Measurements from ENCODE around the gene TAF3. TPM values are rescaled to one million over a fixed set of nuclear protein-coding genes. Genes with fewer than 3 reads are reported as not detected.

Gene TAF3
- total RNA-seq, 1 experiment from 2014 or later: 5.5 TPM

DNA sequence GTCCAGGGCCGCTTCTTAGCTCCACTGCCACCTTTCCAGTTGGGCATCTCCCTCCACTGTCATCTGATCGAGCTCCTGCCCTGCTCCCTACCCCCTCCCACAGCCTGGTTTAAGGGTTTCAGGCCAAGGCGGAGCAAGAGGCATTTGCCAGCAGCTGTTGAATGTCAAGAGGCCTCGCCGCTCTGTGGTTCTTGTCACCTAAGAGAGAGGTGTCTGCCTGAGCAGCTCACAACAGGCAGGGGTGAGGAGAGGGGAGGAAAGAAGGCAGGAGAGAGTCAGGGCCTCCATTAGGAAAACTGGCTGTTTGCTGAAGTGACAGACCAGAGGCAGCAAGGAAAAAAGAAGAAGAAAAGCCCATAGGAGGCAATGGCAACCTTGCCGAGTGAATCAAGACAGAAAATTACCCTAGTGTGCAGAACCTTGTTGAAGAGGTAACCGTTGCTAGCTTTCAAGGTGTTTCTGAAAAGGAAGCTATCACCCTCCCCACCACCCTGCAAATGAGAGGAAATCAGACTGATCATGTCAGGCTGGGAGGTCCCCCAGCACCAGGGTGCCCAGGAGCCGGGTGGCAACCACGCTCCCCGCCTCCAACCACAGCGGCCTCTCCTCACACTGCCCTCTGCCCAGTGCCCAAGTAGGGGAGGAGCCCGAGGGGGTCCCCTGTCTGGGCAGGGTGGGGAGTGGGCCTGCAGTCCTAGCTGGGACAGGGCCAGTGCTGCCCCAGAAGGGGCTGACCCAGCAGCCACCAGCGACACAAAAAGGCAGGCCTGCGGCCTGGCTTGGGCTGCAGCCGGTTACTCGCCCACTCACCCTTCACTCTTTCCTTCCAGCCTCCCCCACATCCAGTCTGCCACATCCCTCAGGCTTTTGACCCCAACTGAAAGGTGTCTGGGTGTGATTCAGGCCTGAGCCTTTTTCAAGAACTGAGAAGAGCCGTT is 243.2 kb downstream of the TAF3 start:
- no TSS peak for BruUV-seq (replicated peaks)
- ATAC-seq (no peak), DNase-seq (ENCODE audit: low read depth, low spot score) (no peak)
- no peaks in the 10 kb centered on the region for H3K4me1 ChIP-seq (ENCODE audit: control insufficient read depth, insufficient read depth, low read length)
- TF ChIP-seq POLR2AphosphoS5 (IDR thresholded peaks at IDR 0.05; ENCODE audit: low read depth, low read length) (no peak), TCF7L2 (IDR thresholded peaks at IDR 0.05; ENCODE audit: low read depth, low read length) (no peak), SIN3A (IDR thresholded peaks at IDR 0.05; ENCODE audit: borderline replicate concordance, insufficient read depth, low read depth, low read length) (no peak)
- TF ChIP-seq, protein P1, sequence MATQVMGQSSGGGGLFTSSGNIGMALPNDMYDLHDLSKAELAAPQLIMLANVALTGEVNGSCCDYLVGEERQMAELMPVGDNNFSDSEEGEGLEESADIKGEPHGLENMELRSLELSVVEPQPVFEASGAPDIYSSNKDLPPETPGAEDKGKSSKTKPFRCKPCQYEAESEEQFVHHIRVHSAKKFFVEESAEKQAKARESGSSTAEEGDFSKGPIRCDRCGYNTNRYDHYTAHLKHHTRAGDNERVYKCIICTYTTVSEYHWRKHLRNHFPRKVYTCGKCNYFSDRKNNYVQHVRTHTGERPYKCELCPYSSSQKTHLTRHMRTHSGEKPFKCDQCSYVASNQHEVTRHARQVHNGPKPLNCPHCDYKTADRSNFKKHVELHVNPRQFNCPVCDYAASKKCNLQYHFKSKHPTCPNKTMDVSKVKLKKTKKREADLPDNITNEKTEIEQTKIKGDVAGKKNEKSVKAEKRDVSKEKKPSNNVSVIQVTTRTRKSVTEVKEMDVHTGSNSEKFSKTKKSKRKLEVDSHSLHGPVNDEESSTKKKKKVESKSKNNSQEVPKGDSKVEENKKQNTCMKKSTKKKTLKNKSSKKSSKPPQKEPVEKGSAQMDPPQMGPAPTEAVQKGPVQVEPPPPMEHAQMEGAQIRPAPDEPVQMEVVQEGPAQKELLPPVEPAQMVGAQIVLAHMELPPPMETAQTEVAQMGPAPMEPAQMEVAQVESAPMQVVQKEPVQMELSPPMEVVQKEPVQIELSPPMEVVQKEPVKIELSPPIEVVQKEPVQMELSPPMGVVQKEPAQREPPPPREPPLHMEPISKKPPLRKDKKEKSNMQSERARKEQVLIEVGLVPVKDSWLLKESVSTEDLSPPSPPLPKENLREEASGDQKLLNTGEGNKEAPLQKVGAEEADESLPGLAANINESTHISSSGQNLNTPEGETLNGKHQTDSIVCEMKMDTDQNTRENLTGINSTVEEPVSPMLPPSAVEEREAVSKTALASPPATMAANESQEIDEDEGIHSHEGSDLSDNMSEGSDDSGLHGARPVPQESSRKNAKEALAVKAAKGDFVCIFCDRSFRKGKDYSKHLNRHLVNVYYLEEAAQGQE (IDR thresholded peaks at IDR 0.05; ENCODE audit: insufficient read depth in 1 of 2, low read depth in 2 of 2, low read length in 1 of 2): no peak
- TF ChIP-seq, protein P2, sequence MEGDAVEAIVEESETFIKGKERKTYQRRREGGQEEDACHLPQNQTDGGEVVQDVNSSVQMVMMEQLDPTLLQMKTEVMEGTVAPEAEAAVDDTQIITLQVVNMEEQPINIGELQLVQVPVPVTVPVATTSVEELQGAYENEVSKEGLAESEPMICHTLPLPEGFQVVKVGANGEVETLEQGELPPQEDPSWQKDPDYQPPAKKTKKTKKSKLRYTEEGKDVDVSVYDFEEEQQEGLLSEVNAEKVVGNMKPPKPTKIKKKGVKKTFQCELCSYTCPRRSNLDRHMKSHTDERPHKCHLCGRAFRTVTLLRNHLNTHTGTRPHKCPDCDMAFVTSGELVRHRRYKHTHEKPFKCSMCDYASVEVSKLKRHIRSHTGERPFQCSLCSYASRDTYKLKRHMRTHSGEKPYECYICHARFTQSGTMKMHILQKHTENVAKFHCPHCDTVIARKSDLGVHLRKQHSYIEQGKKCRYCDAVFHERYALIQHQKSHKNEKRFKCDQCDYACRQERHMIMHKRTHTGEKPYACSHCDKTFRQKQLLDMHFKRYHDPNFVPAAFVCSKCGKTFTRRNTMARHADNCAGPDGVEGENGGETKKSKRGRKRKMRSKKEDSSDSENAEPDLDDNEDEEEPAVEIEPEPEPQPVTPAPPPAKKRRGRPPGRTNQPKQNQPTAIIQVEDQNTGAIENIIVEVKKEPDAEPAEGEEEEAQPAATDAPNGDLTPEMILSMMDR (IDR thresholded peaks at IDR 0.05): no peak
- no peaks in the 10 kb centered on the region for H3K9me3 ChIP-seq (ENCODE audit: control insufficient read depth, insufficient read depth, low read depth, low read length)
- CTCF ChIA-PET: no interaction called here
- H3K27ac ChIP-seq (ENCODE audit: low read length): no peak overlapping the region
- POLR2A ChIA-PET: no interaction called here
- no peaks in the 10 kb centered on the region for H3K27me3 ChIP-seq (ENCODE audit: control insufficient read depth, insufficient read depth, low read length)
- intact Hi-C loops (cut with micrococcal nuclease; ENCODE audit: unreplicated experiment): no loop called here
- H3K4me3 ChIP-seq (ENCODE audit: low read depth in 2 of 2, low read length in 2 of 2): no peak overlapping the region; a peak in 1 of 4 replicates
- in situ Hi-C loops (cut with HindIII; ENCODE audit: low pct_unique_long_range_greater_than_20kb, low sequenced_read_pairs): no loop called here
- no peaks in the 10 kb centered on the region; the same call in 1 of the 2 replicates for H3K36me3 ChIP-seq (ENCODE audit: control insufficient read depth, insufficient read depth, low read length)

DNA sequence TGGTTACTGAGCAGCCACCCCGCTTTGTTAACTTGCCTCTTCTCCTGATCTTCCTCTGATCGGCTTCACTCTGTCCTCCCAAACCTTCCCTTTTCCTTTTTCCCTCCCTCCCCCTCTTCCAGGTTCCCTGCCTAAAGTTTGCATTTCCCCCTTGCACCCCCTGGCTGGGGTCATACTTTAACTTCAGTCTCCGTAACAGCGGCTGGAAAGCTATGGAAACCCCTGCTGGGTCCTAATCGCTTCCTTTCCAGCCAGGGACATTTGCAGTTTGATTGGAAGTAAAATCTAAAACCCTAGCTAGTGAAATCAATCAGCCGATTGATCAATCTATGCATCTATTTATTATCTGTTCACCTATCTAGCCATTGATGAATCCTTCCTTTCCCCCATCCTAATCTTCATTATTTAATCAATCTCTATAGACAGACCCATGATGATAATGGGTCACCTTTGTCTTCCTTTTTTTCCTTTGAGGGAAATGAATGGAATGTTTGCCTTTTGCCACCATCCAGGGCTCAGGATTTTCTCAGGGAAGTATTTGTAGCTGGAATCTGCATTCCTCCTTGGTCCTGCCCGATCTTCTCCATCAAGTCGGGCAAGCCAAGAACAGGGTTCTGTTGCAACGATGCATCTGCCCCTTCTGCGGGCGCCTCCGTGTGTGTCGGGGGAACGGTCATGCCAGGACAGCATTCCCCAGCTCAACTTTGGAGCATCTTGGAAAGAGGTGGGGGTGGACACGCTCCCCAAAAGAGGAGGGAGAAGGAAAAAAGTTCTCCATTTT is 245.0 kb downstream of the TAF3 start:
- H3K27me3 ChIP-seq (ENCODE audit: control insufficient read depth, insufficient read depth, low read length): no peaks in the 10 kb centered on the region
- DNase-seq (ENCODE audit: low read depth, low spot score) (no peak), ATAC-seq (no peak)
- no peak overlapping the region for H3K4me3 ChIP-seq (ENCODE audit: low read depth in 2 of 2, low read length in 2 of 2)
- in situ Hi-C loops (cut with HindIII; ENCODE audit: low pct_unique_long_range_greater_than_20kb, low sequenced_read_pairs) (no loop called here), intact Hi-C loops (cut with micrococcal nuclease; ENCODE audit: unreplicated experiment) (no loop called here)
- no peaks in the 10 kb centered on the region for H3K9me3 ChIP-seq (ENCODE audit: control insufficient read depth, insufficient read depth, low read depth, low read length)
- ChIA-PET POLR2A (no interaction called here), CTCF (no interaction called here)
- H3K4me1 ChIP-seq (ENCODE audit: control insufficient read depth, insufficient read depth, low read length): no peaks in the 10 kb centered on the region
- H3K36me3 ChIP-seq (ENCODE audit: control insufficient read depth, insufficient read depth, low read length): no peaks in the 10 kb centered on the region; the same call in 1 of the 2 replicates
- BruUV-seq (replicated peaks): no TSS peak
- TF ChIP-seq TCF7L2 (IDR thresholded peaks at IDR 0.05; ENCODE audit: low read depth, low read length): no peak
- TF ChIP-seq POLR2AphosphoS5 (IDR thresholded peaks at IDR 0.05; ENCODE audit: low read depth, low read length): no peak
- TF ChIP-seq SIN3A (IDR thresholded peaks at IDR 0.05; ENCODE audit: borderline replicate concordance, insufficient read depth, low read depth, low read length): no peak
- TF ChIP-seq, protein P2 (IDR thresholded peaks at IDR 0.05): no peak
- TF ChIP-seq, protein P1 (IDR thresholded peaks at IDR 0.05; ENCODE audit: insufficient read depth in 1 of 2, low read depth in 2 of 2, low read length in 1 of 2): no peak
- H3K27ac ChIP-seq (ENCODE audit: low read length): no peak overlapping the region

All from Panc1 (cell line).